ENCODE measurements around the gene CNDP1. TPM values are rescaled to one million over a fixed set of nuclear protein-coding genes. Genes with fewer than 3 reads are reported as not detected.

CNDP1 gene
- total RNA-seq, 1 donor from 2014 or later: not detected

DNA sequence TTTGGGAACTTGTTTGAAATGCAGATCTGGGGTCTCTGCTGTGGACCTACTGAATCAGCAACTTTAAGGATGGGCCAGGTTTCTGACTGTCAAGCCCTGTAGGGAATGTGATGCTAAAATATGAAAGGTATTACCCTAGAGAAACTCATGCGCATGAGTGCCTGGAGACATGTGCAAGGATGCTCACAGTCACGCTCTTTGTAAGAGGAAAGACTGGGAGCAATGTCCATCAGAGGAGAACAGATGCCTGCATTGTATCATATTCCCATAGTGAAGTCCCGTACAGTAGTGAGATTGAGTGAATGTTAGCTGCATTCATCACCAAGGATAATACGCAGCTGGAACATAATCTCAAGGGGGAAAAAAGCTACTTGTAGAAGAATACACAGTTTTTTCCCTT is 77.5 kb downstream of the CNDP1 start:
- Mint-ChIP-seq H3K27ac (no peak overlapping the region), H3K9me3 (no peaks in the 10 kb centered on the region), H3K4me1 (no peaks in the 10 kb centered on the region), H3K27me3 (ENCODE audit: insufficient read depth, low read depth) (no peaks in the 10 kb centered on the region), H3K4me3 (no peak overlapping the region), H3K36me3 (no peaks in the 10 kb centered on the region)
- Histone ChIP-seq H3K4me3 (no peak overlapping the region), H3K27me3 (no peaks in the 10 kb centered on the region), H4K20me1 (ENCODE audit: low read depth) (no peaks in the 10 kb centered on the region), H3F3A (ENCODE audit: low read depth) (peaks cover 4% of the 10 kb centered on the region), H3K27ac (no peak overlapping the region), H2AFZ (replicated peaks) (no peak overlapping the region), H3K79me2 (ENCODE audit: low read depth) (peaks cover 4% of the 10 kb centered on the region), H3K36me3 (no peaks in the 10 kb centered on the region), H3K9ac (no peak overlapping the region), H3K4me2 (no peak overlapping the region), H3K4me1 (no peaks in the 10 kb centered on the region), H3K9me3 (ENCODE audit: low read depth) (no peaks in the 10 kb centered on the region)
- DNase-seq (ENCODE audit: low spot score): no peak
- no peak for TF ChIP-seq CTCF (IDR thresholded peaks at IDR 0.05)
- no peak for TF ChIP-seq EZH2 (IDR thresholded peaks at IDR 0.05)
- TF ChIP-seq EZH2phosphoT487 (IDR thresholded peaks at IDR 0.05): no peak

- Histone ChIP-seq H3K9ac (no peak overlapping the region), H3K4me2 (no peak overlapping the region), H3K27ac (no peak overlapping the region), H3K4me3 (no peak overlapping the region), H4K20me1 (ENCODE audit: low read depth) (no peaks in the 10 kb centered on the region), H3K36me3 (no peaks in the 10 kb centered on the region), H3K9me3 (ENCODE audit: low read depth) (no peaks in the 10 kb centered on the region), H3K4me1 (no peaks in the 10 kb centered on the region), H3K27me3 (no peaks in the 10 kb centered on the region), H2AFZ (replicated peaks) (no peak overlapping the region), H3K79me2 (ENCODE audit: low read depth) (peaks cover 4% of the 10 kb centered on the region), H3F3A (ENCODE audit: low read depth) (peaks cover 6% of the 10 kb centered on the region)
- H3K27me3 Mint-ChIP-seq (ENCODE audit: insufficient read depth, low read depth): no peaks in the 10 kb centered on the region
- H3K9me3 Mint-ChIP-seq: no peaks in the 10 kb centered on the region
- DNase-seq (ENCODE audit: low spot score): no peak
- no peaks in the 10 kb centered on the region for H3K36me3 Mint-ChIP-seq
- TF ChIP-seq CTCF (IDR thresholded peaks at IDR 0.05) (no peak), EZH2 (IDR thresholded peaks at IDR 0.05) (no peak), EZH2phosphoT487 (IDR thresholded peaks at IDR 0.05) (no peak)
- H3K27ac Mint-ChIP-seq: no peak overlapping the region
- H3K4me1 Mint-ChIP-seq: no peaks in the 10 kb centered on the region
- no peak overlapping the region for H3K4me3 Mint-ChIP-seq
Measured at GRCh38 chr18:74613381-74613780, 79.1 kb downstream of the CNDP1 start.

- peaks cover 6% of the 10 kb centered on the region for H3F3A ChIP-seq (ENCODE audit: low read depth)
- no peaks in the 10 kb centered on the region for H3K4me1 ChIP-seq
- Mint-ChIP-seq H3K36me3 (no peaks in the 10 kb centered on the region), H3K4me1 (no peaks in the 10 kb centered on the region), H3K27ac (no peak overlapping the region), H3K4me3 (no peak overlapping the region), H3K9me3 (no peaks in the 10 kb centered on the region), H3K27me3 (ENCODE audit: insufficient read depth, low read depth) (no peaks in the 10 kb centered on the region)
- H3K79me2 ChIP-seq (ENCODE audit: low read depth): peaks cover 4% of the 10 kb centered on the region
- H3K9ac ChIP-seq: no peak overlapping the region
- no peak overlapping the region for H2AFZ ChIP-seq (replicated peaks)
- H3K9me3 ChIP-seq (ENCODE audit: low read depth): no peaks in the 10 kb centered on the region
- DNase-seq (ENCODE audit: low spot score): no peak
- no peaks in the 10 kb centered on the region for H3K36me3 ChIP-seq
- H4K20me1 ChIP-seq (ENCODE audit: low read depth): no peaks in the 10 kb centered on the region
- no peaks in the 10 kb centered on the region for H3K27me3 ChIP-seq
- no peak overlapping the region for H3K4me3 ChIP-seq
- H3K4me2 ChIP-seq: no peak overlapping the region
- no peak overlapping the region for H3K27ac ChIP-seq
- TF ChIP-seq EZH2 (IDR thresholded peaks at IDR 0.05) (no peak), CTCF (IDR thresholded peaks at IDR 0.05) (no peak), EZH2phosphoT487 (IDR thresholded peaks at IDR 0.05) (no peak)
Measured at GRCh38 chr18:74616494-74616893, 82.2 kb downstream of the CNDP1 start.
